ENCODE data around the gene UCP3.

GRCh38 chr11:73997120-73997770 is 11.6 kb downstream of the UCP3 start:
- TF ChIP-seq CTCF (IDR thresholded peaks at IDR 0.05; ENCODE audit: borderline replicate concordance, extremely low read depth, low read length, poor library complexity, severe bottlenecking) (no peak), EZH2 (IDR thresholded peaks at IDR 0.05; ENCODE audit: borderline replicate concordance, low read depth, low read length, severe bottlenecking) (no peak)
